Ovary (tissue), 3 donors: ENCODE results near the gene NREP.

ENCODE experiments used
- EP300 ChIP-seq: sonication (generic); formaldehyde crosslinking; IDR thresholded peaks from one replicate; pipeline ENCODE4 v1.6.1; 2017; ENCODE audit warnings: antibody characterized with exemption
- POLR2A ChIP-seq: fragments of 450-650 bp; IDR thresholded peaks from one replicate; pipeline ENCODE4 v1.6.1; 2017; ENCODE audit warnings: antibody characterized with exemption, mild to moderate bottlenecking, moderate library complexity
- TF ChIP-seq, protein P1 (sequence below), 3 donors: fragments of 450-650 bp in 2 of 3; fragments of 200-600 bp in 1 of 3; IDR thresholded peaks; one replicate each; pipeline versions ENCODE4 v1.5.1 to v1.8.0; 2016 to 2022; ENCODE audit warnings: antibody characterized with exemption in 3 of 3, mild to moderate bottlenecking in 1 of 3
- donor health status: DM: no; HTN: no; CAD: no.

DNA sequence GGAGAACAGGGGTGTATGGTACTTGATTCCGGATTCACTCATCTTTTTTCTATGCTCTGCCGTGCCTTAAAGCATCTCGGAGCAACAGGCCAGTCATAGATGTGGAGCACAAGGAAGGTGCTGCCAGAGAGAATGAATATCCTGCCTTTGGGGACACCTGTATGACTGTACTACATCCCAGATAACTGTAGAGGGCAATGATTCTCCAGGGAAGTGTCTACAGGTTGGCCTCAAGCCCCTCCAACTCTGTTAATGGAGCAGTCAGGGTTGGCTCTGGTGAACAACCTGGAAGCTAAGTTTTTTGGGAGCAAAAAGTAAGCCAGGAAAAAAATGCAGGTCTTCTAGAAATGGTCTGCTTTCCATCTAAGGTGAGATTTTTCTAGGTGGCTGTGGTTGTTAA lies 71.0 kb downstream of the NREP start:
- TF ChIP-seq, protein P1, sequence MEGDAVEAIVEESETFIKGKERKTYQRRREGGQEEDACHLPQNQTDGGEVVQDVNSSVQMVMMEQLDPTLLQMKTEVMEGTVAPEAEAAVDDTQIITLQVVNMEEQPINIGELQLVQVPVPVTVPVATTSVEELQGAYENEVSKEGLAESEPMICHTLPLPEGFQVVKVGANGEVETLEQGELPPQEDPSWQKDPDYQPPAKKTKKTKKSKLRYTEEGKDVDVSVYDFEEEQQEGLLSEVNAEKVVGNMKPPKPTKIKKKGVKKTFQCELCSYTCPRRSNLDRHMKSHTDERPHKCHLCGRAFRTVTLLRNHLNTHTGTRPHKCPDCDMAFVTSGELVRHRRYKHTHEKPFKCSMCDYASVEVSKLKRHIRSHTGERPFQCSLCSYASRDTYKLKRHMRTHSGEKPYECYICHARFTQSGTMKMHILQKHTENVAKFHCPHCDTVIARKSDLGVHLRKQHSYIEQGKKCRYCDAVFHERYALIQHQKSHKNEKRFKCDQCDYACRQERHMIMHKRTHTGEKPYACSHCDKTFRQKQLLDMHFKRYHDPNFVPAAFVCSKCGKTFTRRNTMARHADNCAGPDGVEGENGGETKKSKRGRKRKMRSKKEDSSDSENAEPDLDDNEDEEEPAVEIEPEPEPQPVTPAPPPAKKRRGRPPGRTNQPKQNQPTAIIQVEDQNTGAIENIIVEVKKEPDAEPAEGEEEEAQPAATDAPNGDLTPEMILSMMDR (IDR thresholded peaks at IDR 0.05) = no peak
- no peak for TF ChIP-seq POLR2A
- no peak for TF ChIP-seq EP300
